Erythroblast (primary cell): ENCODE results near the gene HLA-DPB1.

Experiments used
- GATA1 ChIP-seq: IDR thresholded peaks from 2 replicates; pipeline ENCODE4 v1.6.1; 2011; ENCODE audit warnings: low read depth, mild to moderate bottlenecking, control low read depth, low read length, moderate library complexity
- POLR2A ChIP-seq: IDR thresholded peaks from 2 replicates; pipeline ENCODE4 v1.6.1; 2011; ENCODE audit warnings: mild to moderate bottlenecking, low read length

- TF ChIP-seq POLR2A: no peak
- no peak for TF ChIP-seq GATA1
Observed at GRCh38 chr6:33113755-33114154, 38.0 kb downstream of the HLA-DPB1 start.
